NB4 (cell line): ENCODE measurements around the gene C1QTNF9.

Experiments
- POLR2A ChIP-seq: IDR thresholded peaks from 2 replicates; pipeline ENCODE4 v1.6.1; 2011; ENCODE audit warnings: mild to moderate bottlenecking; ENCODE audit not compliant: insufficient read length; ENCODE audit errors: extremely low read depth
- TF ChIP-seq, protein P1 (sequence below): IDR thresholded peaks from one replicate; pipeline ENCODE4 v1.5.1; 2012; ENCODE audit warnings: low read depth, low read length

DNA sequence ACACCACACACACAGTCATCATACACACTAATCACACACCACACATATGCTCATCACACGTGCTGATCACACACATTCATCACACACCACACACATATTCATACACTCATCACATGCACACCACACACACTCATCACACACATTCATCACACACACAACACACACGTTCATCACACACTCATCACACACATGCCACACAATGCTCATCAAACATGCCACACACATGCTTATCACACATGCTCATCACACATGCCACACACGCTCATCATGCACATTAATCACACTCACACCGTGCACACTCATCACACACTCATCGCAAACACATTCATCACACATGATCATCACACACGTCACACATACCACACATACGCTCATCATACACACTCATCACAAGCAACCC is 47.5 kb downstream of the C1QTNF9 start:
- no peak for TF ChIP-seq POLR2A
- TF ChIP-seq, protein P1, sequence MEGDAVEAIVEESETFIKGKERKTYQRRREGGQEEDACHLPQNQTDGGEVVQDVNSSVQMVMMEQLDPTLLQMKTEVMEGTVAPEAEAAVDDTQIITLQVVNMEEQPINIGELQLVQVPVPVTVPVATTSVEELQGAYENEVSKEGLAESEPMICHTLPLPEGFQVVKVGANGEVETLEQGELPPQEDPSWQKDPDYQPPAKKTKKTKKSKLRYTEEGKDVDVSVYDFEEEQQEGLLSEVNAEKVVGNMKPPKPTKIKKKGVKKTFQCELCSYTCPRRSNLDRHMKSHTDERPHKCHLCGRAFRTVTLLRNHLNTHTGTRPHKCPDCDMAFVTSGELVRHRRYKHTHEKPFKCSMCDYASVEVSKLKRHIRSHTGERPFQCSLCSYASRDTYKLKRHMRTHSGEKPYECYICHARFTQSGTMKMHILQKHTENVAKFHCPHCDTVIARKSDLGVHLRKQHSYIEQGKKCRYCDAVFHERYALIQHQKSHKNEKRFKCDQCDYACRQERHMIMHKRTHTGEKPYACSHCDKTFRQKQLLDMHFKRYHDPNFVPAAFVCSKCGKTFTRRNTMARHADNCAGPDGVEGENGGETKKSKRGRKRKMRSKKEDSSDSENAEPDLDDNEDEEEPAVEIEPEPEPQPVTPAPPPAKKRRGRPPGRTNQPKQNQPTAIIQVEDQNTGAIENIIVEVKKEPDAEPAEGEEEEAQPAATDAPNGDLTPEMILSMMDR = no peak
